OCI-LY7 (cell line): ENCODE data around the gene PKDCC.

Experiments
- EZH2phosphoT487 ChIP-seq: fragments of 200-600 bp; sonication (generic); IDR thresholded peaks from 2 replicates; pipeline ENCODE4 v1.6.1; 2018; ENCODE audit warnings: low read depth, borderline replicate concordance, mild to moderate bottlenecking, mixed run types, antibody characterized with exemption, low read length, moderate library complexity, mixed read lengths
- TF ChIP-seq, protein P1 (sequence below): fragments of 200-600 bp; sonication (generic); conservative IDR thresholded peaks from 2 replicates; pipeline ENCODE4 v1.5.1; 2014; ENCODE audit warnings: mild to moderate bottlenecking, antibody characterized with exemption, low read length, moderate library complexity, mixed read lengths

DNA sequence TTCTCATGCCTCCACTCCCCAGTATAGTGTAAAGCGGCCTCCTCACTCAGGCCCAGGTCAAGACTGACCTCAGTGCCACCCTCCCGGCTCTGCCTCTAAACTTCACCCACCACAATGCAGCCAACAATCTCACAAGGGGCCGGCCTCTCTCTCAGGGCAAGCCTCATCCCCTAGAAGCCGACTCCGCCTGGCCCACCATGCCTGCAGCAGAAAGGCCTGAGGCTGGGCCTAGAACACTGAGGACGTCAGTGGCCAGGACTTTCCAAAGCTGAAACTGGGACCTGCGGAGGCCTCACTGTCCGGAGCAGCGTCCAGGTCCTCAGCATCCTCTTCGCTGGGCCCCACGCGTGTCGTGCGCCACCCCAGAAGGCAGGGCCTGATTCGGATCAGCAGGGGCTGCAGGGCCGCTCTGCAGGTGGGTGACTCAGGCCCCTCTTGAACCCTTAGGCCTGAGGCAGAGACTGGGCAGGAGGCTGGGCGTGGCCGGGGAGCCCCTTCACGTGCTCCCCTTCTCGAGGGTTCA lies 52.9 kb downstream of the PKDCC start:
- TF ChIP-seq, protein P1, sequence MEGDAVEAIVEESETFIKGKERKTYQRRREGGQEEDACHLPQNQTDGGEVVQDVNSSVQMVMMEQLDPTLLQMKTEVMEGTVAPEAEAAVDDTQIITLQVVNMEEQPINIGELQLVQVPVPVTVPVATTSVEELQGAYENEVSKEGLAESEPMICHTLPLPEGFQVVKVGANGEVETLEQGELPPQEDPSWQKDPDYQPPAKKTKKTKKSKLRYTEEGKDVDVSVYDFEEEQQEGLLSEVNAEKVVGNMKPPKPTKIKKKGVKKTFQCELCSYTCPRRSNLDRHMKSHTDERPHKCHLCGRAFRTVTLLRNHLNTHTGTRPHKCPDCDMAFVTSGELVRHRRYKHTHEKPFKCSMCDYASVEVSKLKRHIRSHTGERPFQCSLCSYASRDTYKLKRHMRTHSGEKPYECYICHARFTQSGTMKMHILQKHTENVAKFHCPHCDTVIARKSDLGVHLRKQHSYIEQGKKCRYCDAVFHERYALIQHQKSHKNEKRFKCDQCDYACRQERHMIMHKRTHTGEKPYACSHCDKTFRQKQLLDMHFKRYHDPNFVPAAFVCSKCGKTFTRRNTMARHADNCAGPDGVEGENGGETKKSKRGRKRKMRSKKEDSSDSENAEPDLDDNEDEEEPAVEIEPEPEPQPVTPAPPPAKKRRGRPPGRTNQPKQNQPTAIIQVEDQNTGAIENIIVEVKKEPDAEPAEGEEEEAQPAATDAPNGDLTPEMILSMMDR: no peak
- no peak for TF ChIP-seq EZH2phosphoT487
